Measurements from ENCODE around the gene RASA3. TPM values are rescaled to one million over a fixed set of nuclear protein-coding genes. Genes with fewer than 3 reads are reported as not detected.

The RASA3 gene
- total RNA-seq, 2 donors from 2014 or later = 6.3 to 12.0 TPM

- no peaks in the 10 kb centered on the region for H3K36me3 Mint-ChIP-seq (ENCODE audit: low read depth)
- 93 to 96% methylated on average over 10 to 20 of the region's 20 CpGs for WGBS, 2 experiments (ENCODE audit: insufficient coverage in 1 of 2, insufficient read length in 1 of 2)
- TF ChIP-seq CTCF (conservative IDR thresholded peaks at IDR 0.05) = no peak
These were observed 162.3 kb downstream of the RASA3 start for GRCh38 chr13:113969973-113970611.

GRCh38 chr13:113969311-113969972, 163.0 kb downstream of the RASA3 start:
- H3K27ac Mint-ChIP-seq = no peak overlapping the region
- H3K4me3 Mint-ChIP-seq = no peak overlapping the region
- no peaks in the 10 kb centered on the region for H3K27me3 Mint-ChIP-seq (ENCODE audit: insufficient read depth)
- no peaks in the 10 kb centered on the region for H3K27me3 ChIP-seq (ENCODE audit: control insufficient read depth, insufficient read depth, low read length, poor library complexity, severe bottlenecking)
- DNase-seq = no peak
- no peak overlapping the region for H3K9ac ChIP-seq (ENCODE audit: extremely low read depth, low read length, poor library complexity, severe bottlenecking)
- H3K36me3 ChIP-seq (ENCODE audit: control insufficient read depth, insufficient read depth, low read length) = no peaks in the 10 kb centered on the region
- H3K9me3 Mint-ChIP-seq = no peaks in the 10 kb centered on the region
- H3K27ac ChIP-seq (ENCODE audit: low read depth, low read length) = no peak overlapping the region
- no peak overlapping the region for H3K4me3 ChIP-seq (ENCODE audit: low read length)
- H3K9me3 ChIP-seq (ENCODE audit: control insufficient read depth, low read length) = peaks cover 7% of the 10 kb centered on the region
- 91 to 98% methylated on average over 14 to 25 of the region's 25 CpGs for WGBS, 2 experiments (ENCODE audit: insufficient coverage in 1 of 2, insufficient read length in 1 of 2)
- TF ChIP-seq CTCF (conservative IDR thresholded peaks at IDR 0.05) = no peak
- H3K4me1 ChIP-seq (ENCODE audit: control insufficient read depth, insufficient read depth, low read length) = peaks cover 3% of the 10 kb centered on the region
- H3K36me3 Mint-ChIP-seq (ENCODE audit: low read depth) = no peaks in the 10 kb centered on the region
- peaks cover 5% of the 10 kb centered on the region for H3K4me1 Mint-ChIP-seq

More at GRCh38 chr13:113969973-113970611, 162.3 kb downstream of the RASA3 start:
- peaks cover 6% of the 10 kb centered on the region for H3K9me3 ChIP-seq (ENCODE audit: control insufficient read depth, low read length)
- H3K27ac ChIP-seq (ENCODE audit: low read depth, low read length) = no peak overlapping the region
- H3K27me3 Mint-ChIP-seq (ENCODE audit: insufficient read depth) = no peaks in the 10 kb centered on the region
- H3K9ac ChIP-seq (ENCODE audit: extremely low read depth, low read length, poor library complexity, severe bottlenecking) = no peak overlapping the region
- peaks cover 3% of the 10 kb centered on the region for H3K4me1 ChIP-seq (ENCODE audit: control insufficient read depth, insufficient read depth, low read length)
- H3K4me3 Mint-ChIP-seq = no peak overlapping the region
- no peaks in the 10 kb centered on the region for H3K36me3 ChIP-seq (ENCODE audit: control insufficient read depth, insufficient read depth, low read length)
- peak overlapping the region; percentile 81 for H3K27ac Mint-ChIP-seq
- no peaks in the 10 kb centered on the region for H3K9me3 Mint-ChIP-seq
- peaks cover 5% of the 10 kb centered on the region for H3K4me1 Mint-ChIP-seq
- no peaks in the 10 kb centered on the region for H3K27me3 ChIP-seq (ENCODE audit: control insufficient read depth, insufficient read depth, low read length, poor library complexity, severe bottlenecking)
- no peak overlapping the region for H3K4me3 ChIP-seq (ENCODE audit: low read length)
- no peak for DNase-seq

GRCh38 chr13:113968463-113969310, 163.7 kb downstream of the RASA3 start:
- peak; percentile 52 for TF ChIP-seq CTCF (conservative IDR thresholded peaks at IDR 0.05)
- DNase-seq = no peak
- H3K9me3 ChIP-seq (ENCODE audit: control insufficient read depth, low read length) = peaks cover 7% of the 10 kb centered on the region
- no peaks in the 10 kb centered on the region for H3K27me3 Mint-ChIP-seq (ENCODE audit: insufficient read depth)
- no peak overlapping the region for H3K27ac Mint-ChIP-seq
- H3K4me3 Mint-ChIP-seq = no peak overlapping the region
- H3K9ac ChIP-seq (ENCODE audit: extremely low read depth, low read length, poor library complexity, severe bottlenecking) = no peak overlapping the region
- no peaks in the 10 kb centered on the region for H3K9me3 Mint-ChIP-seq
- H3K4me3 ChIP-seq (ENCODE audit: low read length) = no peak overlapping the region
- peaks cover 3% of the 10 kb centered on the region for H3K4me1 ChIP-seq (ENCODE audit: control insufficient read depth, insufficient read depth, low read length)
- H3K36me3 ChIP-seq (ENCODE audit: control insufficient read depth, insufficient read depth, low read length) = no peaks in the 10 kb centered on the region
- H3K27me3 ChIP-seq (ENCODE audit: control insufficient read depth, insufficient read depth, low read length, poor library complexity, severe bottlenecking) = no peaks in the 10 kb centered on the region
- no peaks in the 10 kb centered on the region for H3K36me3 Mint-ChIP-seq (ENCODE audit: low read depth)
- 92 to 94% methylated on average over 10 to 17 of the region's 17 CpGs for WGBS, 2 experiments (ENCODE audit: insufficient coverage in 1 of 2, insufficient read length in 1 of 2)
- peaks cover 5% of the 10 kb centered on the region for H3K4me1 Mint-ChIP-seq
- H3K27ac ChIP-seq (ENCODE audit: low read depth, low read length) = no peak overlapping the region
